Colonic mucosa (tissue), 4 donors: ENCODE data around the gene FBXO45. TPM values are rescaled to one million over a fixed set of nuclear protein-coding genes. Genes with fewer than 3 reads are reported as not detected.

Experiments
- DNase-seq: peaks from one replicate; pipeline ENCODE4 v3.0.0-alpha.2; 2020
- H3K27ac ChIP-seq: fragments of 200-600 bp; one replicate; pipeline ENCODE4 v1.8.0; 2021
- H3K27me3 ChIP-seq: fragments of 200-600 bp; one replicate; pipeline ENCODE4 v1.8.0; 2021
- H3K36me3 ChIP-seq: fragments of 200-600 bp; one replicate; pipeline ENCODE4 v1.8.0; 2021
- H3K4me1 ChIP-seq: fragments of 200-600 bp; one replicate; pipeline ENCODE4 v1.8.0; 2021; ENCODE audit warnings: mild to moderate bottlenecking
- H3K4me3 ChIP-seq: fragments of 200-600 bp; one replicate; pipeline ENCODE4 v1.8.0; 2021
- H3K9ac ChIP-seq, 2 donors: one replicate each; pipeline ENCODE4 v1.7.0; 2013; ENCODE audit warnings: control low read depth in 2 of 2, low read depth in 2 of 2, low read length in 2 of 2
- H3K9me3 ChIP-seq: fragments of 200-600 bp; one replicate; pipeline ENCODE4 v1.8.0; 2021
- CTCF ChIP-seq: fragments of 200-600 bp; IDR thresholded peaks from one replicate; pipeline ENCODE4 v1.8.0; 2022; ENCODE audit warnings: antibody characterized with exemption, mild to moderate bottlenecking
- intact Hi-C: fragments of 100-400 bp; cut with DNase I; formaldehyde crosslinking; loops from one replicate; pipeline ENCODE4 v1.14.1; 2022
- total RNA-seq, 2 donors: library from RNA; stranded (reverse); fragmentation: NEBNext Ultra II Directional in 1 of 2; extraction: Animal tissue kit (Norgen Biotek cat#: 25700) in 1 of 2; gene quantifications; one replicate each; pipeline ENCODE4 v1.2.1, GENCODE V29; 2021
- donor health status: healthy.
- donor health status: DM: no; HTN: no; CAD: no.
- donor health status: DM: no; HTN: no; CAD: no.

Gene FBXO45
- total RNA-seq, 2 donors from 2014 or later = 12.1 to 13.9 TPM

DNA sequence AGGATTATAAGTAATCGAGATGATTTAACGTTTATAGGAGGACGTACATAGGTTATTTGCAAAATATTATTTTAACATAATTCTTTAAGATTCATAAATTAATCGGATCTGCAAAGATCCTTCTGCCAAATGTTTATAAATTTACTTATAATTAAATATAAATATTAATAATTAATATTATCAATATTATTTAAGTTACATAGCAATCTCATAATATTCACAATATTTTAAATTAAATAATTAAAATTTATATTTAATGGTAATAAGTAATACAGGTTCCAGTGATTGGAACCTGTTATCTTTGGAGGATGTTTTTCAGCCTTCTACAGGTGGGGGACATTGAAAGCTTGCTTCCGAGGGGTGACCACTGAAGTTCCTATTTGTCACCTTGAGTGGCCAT lies 16.2 kb upstream of the FBXO45 start:
- Histone ChIP-seq H3K9ac (no peak overlapping the region), H3K36me3 (no peaks in the 10 kb centered on the region), H3K4me3 (no peak overlapping the region), H3K4me1 (no peaks in the 10 kb centered on the region), H3K27ac (no peak overlapping the region), H3K27me3 (no peaks in the 10 kb centered on the region), H3K9me3 (no peaks in the 10 kb centered on the region)
- no peak for DNase-seq
- intact Hi-C loops = no loop called here
- no peak for TF ChIP-seq CTCF

GRCh38 chr3:196553551-196553950 lies 14.9 kb upstream of the FBXO45 start:
- Histone ChIP-seq H3K9me3 (no peaks in the 10 kb centered on the region), H3K27ac (no peak overlapping the region), H3K27me3 (no peaks in the 10 kb centered on the region), H3K4me3 (no peak overlapping the region), H3K9ac (no peak overlapping the region), H3K4me1 (no peaks in the 10 kb centered on the region), H3K36me3 (no peaks in the 10 kb centered on the region)
- no peak for TF ChIP-seq CTCF
- no peak for DNase-seq
- intact Hi-C loops = no loop called here

DNA sequence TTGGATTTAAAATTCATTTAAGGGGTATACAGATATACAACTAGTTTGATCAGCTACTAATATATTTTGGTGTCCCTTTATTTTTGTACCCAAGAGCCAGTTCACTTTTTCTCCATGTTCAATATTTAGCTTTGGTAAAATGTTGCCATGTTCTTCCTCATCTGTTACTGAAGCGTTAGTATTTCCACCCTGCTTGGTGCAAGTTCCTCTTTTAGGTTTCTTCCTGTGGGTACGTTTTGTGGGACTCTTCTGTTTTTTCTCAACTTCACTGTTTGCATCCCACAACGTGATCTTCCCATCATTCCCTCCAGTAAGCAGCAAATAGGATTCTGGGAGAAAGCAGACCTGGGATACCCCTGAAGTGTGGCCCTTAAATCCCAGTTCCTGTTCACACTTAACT lies 14.3 kb upstream of the FBXO45 start:
- Histone ChIP-seq H3K9me3 (no peaks in the 10 kb centered on the region), H3K27ac (no peak overlapping the region), H3K4me1 (no peaks in the 10 kb centered on the region), H3K4me3 (no peak overlapping the region), H3K9ac (no peak overlapping the region), H3K27me3 (no peaks in the 10 kb centered on the region), H3K36me3 (no peaks in the 10 kb centered on the region)
- intact Hi-C loops = no loop called here
- TF ChIP-seq CTCF = no peak
- no peak for DNase-seq

DNA sequence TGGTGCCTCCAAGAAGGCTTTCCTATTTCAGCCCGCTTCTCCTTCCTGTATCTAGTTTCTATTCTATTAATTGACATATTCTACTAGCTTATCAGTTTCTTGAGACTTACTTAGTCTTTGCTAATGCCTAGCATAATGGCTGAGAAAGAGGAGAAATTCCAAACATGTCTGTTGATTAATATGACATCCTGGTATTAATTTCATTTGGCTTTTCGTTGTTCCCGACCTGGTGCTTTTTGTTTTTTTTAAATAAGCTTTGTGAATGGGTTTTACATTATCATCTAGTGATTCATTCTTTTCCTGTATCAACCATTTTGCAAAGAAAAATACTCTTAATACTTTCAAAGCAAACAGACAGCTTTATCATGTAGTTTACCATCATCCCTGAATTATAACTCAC lies 13.2 kb upstream of the FBXO45 start:
- no peak overlapping the region for H3K27ac ChIP-seq
- H3K4me1 ChIP-seq = no peaks in the 10 kb centered on the region
- TF ChIP-seq CTCF = no peak
- no peak overlapping the region for H3K9ac ChIP-seq
- H3K9me3 ChIP-seq = no peaks in the 10 kb centered on the region
- H3K27me3 ChIP-seq = no peaks in the 10 kb centered on the region
- intact Hi-C loops = no loop called here
- H3K36me3 ChIP-seq = no peaks in the 10 kb centered on the region
- DNase-seq = no peak
- H3K4me3 ChIP-seq = no peak overlapping the region

DNA sequence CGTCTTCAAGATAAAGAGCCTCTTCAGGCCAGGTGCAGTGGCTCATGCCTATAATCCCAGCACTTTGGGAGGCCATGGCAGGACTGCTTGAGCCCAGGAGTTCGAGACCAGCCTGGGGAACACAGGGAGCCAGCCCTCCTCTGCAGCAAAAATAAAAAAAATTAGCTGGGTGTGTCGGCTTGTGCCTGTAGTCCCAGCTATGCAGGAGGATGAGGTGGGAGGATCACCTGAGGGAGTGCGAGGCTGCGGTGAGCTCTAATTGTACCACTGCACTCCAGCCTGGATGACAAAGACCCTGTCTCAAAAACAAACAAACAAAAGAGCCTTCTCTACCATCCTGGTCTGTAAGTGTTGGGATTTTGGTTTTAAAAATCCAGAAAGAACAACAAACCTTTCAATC lies 11.2 kb upstream of the FBXO45 start:
- Histone ChIP-seq H3K9ac (no peak overlapping the region), H3K27ac (no peak overlapping the region), H3K27me3 (no peaks in the 10 kb centered on the region), H3K9me3 (no peaks in the 10 kb centered on the region), H3K36me3 (no peaks in the 10 kb centered on the region), H3K4me3 (no peak overlapping the region), H3K4me1 (no peaks in the 10 kb centered on the region)
- no peak for TF ChIP-seq CTCF
- DNase-seq = no peak
- intact Hi-C loops = no loop called here

- no peak overlapping the region for H3K4me3 ChIP-seq
- intact Hi-C loops = no loop called here
- no peak for TF ChIP-seq CTCF
- H3K9me3 ChIP-seq = no peaks in the 10 kb centered on the region
- no peak overlapping the region for H3K27ac ChIP-seq
- H3K27me3 ChIP-seq = no peaks in the 10 kb centered on the region
- DNase-seq = no peak
- H3K4me1 ChIP-seq = no peaks in the 10 kb centered on the region
- no peaks in the 10 kb centered on the region for H3K36me3 ChIP-seq
- no peak overlapping the region for H3K9ac ChIP-seq
Observed at GRCh38 chr3:196558476-196558875, 10.0 kb upstream of the FBXO45 start.
